ENCODE measurements around the gene PPP1R2B. TPM values are rescaled to one million over a fixed set of nuclear protein-coding genes. Genes with fewer than 3 reads are reported as not detected.

The PPP1R2B gene
- not detected for total RNA-seq
- under 1 TPM in 1 of 2 donors, not detected in 1; 0.05 TPM for polyA plus RNA-seq
- long read RNA-seq, donor 1: 0 reads
- long read RNA-seq, donor 2: 0 reads

- WGBS, 2 donors: 46 to 48% methylated on average over 46 to 48 of the region's 48 CpGs
- DNase-seq (no peak), ATAC-seq (ENCODE audit: low FRiP score) (no peak)
- H3K4me3 ChIP-seq (ENCODE audit: low read length in 2 of 2): no peak within 1 kb of the TSS
- peaks cover 9% of the 10 kb centered on the region for H3K9me3 ChIP-seq (ENCODE audit: control insufficient read depth, low read length)
- no peaks in the 10 kb centered on the region for H3K4me1 ChIP-seq (ENCODE audit: control insufficient read depth in 1 of 2, insufficient read depth in 2 of 2, low read length in 2 of 2)
- H3K36me3 ChIP-seq (ENCODE audit: control insufficient read depth in 1 of 2, insufficient read depth in 2 of 2, low read length in 1 of 2): no peaks in the 10 kb centered on the region
- H3K27me3 ChIP-seq (ENCODE audit: control insufficient read depth in 1 of 2, insufficient read depth in 2 of 2, low read length in 1 of 2): peaks cover 0 to 2% of the 10 kb centered on the region in 2 donors
- intact Hi-C loops (cut with DNase I): no loop called here
- H3K27ac ChIP-seq (ENCODE audit: low read depth in 1 of 2, low read length in 2 of 2): no peak within 1 kb of the TSS
Measured at GRCh38 chr5:156850206-156850751, at the start of gene PPP1R2B. Gene PPP1R2B, plus strand, starts transcription at chr5:156850295. Its CDS starts 268 bp downstream, at chr5:156850563.

- WGBS, 2 donors: 43 to 57% methylated on average over 3 of the region's 3 CpGs
- Histone ChIP-seq H3K4me1 (ENCODE audit: control insufficient read depth in 1 of 2, insufficient read depth in 2 of 2, low read length in 2 of 2) (no peaks in the 10 kb centered on the region), H3K27me3 (ENCODE audit: control insufficient read depth in 1 of 2, insufficient read depth in 2 of 2, low read length in 1 of 2) (peaks cover 0 to 1% of the 10 kb centered on the region in 2 donors), H3K36me3 (ENCODE audit: control insufficient read depth in 1 of 2, insufficient read depth in 2 of 2, low read length in 1 of 2) (no peaks in the 10 kb centered on the region), H3K27ac (ENCODE audit: low read depth in 1 of 2, low read length in 2 of 2) (no peak overlapping the region), H3K4me3 (ENCODE audit: low read length in 2 of 2) (no peak overlapping the region), H3K9me3 (ENCODE audit: control insufficient read depth, low read length) (no peaks in the 10 kb centered on the region)
- DNase-seq (no peak), ATAC-seq (ENCODE audit: low FRiP score) (no peak)
- intact Hi-C loops (cut with DNase I): no loop called here
Measured at GRCh38 chr5:156800929-156801328, 49.2 kb upstream of the PPP1R2B start.

DNA sequence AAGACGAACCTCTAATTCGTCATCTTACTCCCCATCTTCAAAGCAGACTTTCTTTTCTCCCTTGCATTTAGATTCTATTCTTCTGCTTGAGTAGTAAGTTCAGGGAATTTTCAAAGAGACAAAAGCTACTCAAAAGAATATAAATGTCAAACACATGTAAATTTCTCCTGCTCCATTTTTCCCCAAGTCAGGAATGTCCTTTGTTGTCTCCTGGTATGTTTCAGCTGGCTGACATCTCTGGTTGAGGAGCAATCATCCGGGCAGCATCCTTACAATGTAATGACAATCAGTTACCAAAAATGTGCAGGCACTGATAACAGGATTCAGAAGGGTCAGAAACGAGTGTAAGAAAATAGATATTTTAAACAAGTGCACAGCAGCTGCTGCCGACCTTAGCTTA is 47.6 kb upstream of the PPP1R2B start:
- WGBS, 2 donors: 73 to 77% methylated on average over 5 of the region's 5 CpGs
- DNase-seq (no peak), ATAC-seq (ENCODE audit: low FRiP score) (no peak)
- intact Hi-C loops (cut with DNase I): no loop called here
- Histone ChIP-seq H3K36me3 (ENCODE audit: control insufficient read depth in 1 of 2, insufficient read depth in 2 of 2, low read length in 1 of 2) (no peaks in the 10 kb centered on the region), H3K9me3 (ENCODE audit: control insufficient read depth, low read length) (no peaks in the 10 kb centered on the region), H3K27me3 (ENCODE audit: control insufficient read depth in 1 of 2, insufficient read depth in 2 of 2, low read length in 1 of 2) (peaks cover 0 to 1% of the 10 kb centered on the region in 2 donors), H3K4me1 (ENCODE audit: control insufficient read depth in 1 of 2, insufficient read depth in 2 of 2, low read length in 2 of 2) (no peaks in the 10 kb centered on the region), H3K4me3 (ENCODE audit: low read length in 2 of 2) (no peak overlapping the region), H3K27ac (ENCODE audit: low read depth in 1 of 2, low read length in 2 of 2) (no peak overlapping the region)

DNA sequence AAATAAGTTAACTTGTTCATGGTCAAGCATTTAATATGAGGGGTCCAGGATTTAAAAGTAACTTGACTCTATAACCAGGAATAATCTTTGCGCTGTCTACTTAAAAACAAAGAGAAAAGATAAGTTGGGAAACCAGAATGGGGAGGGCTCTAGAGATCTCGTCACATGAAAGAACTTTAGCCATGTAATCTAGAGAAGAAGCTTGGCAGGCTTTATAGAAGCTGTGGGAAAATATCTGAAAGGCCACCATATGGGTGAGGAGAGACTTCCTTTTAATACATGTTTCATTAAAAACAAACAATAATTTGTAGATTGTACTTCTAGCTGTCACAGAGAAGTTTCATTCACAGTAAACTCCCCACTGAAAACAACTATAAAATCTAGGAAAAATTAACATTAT is 46.7 kb upstream of the PPP1R2B start:
- Histone ChIP-seq H3K4me1 (ENCODE audit: control insufficient read depth in 1 of 2, insufficient read depth in 2 of 2, low read length in 2 of 2) (no peaks in the 10 kb centered on the region), H3K4me3 (ENCODE audit: low read length in 2 of 2) (no peak overlapping the region), H3K27ac (ENCODE audit: low read depth in 1 of 2, low read length in 2 of 2) (no peak overlapping the region), H3K9me3 (ENCODE audit: control insufficient read depth, low read length) (no peaks in the 10 kb centered on the region), H3K27me3 (ENCODE audit: control insufficient read depth in 1 of 2, insufficient read depth in 2 of 2, low read length in 1 of 2) (peaks cover 0 to 1% of the 10 kb centered on the region in 2 donors), H3K36me3 (ENCODE audit: control insufficient read depth in 1 of 2, insufficient read depth in 2 of 2, low read length in 1 of 2) (no peaks in the 10 kb centered on the region)
- WGBS, 2 donors: 36 to 53% methylated on average over 2 of the region's 2 CpGs
- DNase-seq (no peak), ATAC-seq (ENCODE audit: low FRiP score) (no peak)
- intact Hi-C loops (cut with DNase I): no loop called here

DNA sequence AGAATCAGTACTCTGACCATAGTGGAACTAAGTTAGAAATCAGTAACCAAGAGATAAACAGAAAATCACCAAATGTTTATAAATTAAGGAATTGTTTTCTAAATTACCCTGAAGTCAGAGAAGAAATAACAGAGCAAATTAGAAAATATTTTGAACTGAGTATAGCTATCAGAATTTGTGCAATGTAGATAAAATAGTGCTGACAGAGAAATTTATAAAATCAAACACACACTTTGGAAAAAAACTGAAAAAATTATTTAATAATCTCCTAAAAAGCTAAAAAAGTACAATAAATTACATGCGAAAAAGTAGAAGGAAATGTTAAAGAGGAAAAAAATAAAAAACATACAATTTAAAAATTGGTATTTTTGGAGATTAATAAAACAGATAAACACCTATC is 37.1 kb upstream of the PPP1R2B start:
- intact Hi-C loops (cut with DNase I): no loop called here
- WGBS, 2 donors: 95 to 96% methylated on average over 1 of the region's 1 CpG

DNA sequence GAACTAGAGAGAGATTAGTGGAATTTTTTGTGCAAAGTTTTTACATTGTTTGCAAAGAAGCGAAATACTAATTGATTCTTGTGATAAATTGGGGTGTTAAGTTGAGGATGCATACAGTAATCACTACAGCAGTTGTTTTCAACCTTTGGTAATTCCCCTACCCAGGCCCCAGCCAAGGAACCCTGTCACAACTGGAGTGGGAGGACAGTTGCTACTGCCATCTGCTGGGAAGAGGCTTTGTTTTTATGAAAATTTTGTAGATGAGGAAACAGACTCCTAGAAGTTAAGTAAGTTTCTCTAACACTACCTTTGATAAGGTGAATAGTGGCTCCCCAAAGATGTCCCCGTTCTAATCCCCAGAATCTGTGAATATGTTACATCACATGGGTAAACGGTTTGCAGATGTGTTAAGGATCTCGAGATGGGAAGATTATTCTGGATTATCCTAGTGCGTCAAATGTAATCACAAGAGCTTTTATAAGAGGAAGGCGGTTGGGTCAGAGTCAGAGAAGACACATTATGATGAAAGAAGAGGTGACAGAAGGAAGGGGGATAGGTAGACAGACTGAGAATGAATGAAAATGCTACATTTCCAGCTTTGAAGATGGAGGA is 34.0 kb upstream of the PPP1R2B start:
- ATAC-seq (ENCODE audit: low FRiP score) (no peak), DNase-seq (no peak)
- no peak overlapping the region for H3K27ac ChIP-seq (ENCODE audit: low read depth in 1 of 2, low read length in 2 of 2)
- H3K9me3 ChIP-seq (ENCODE audit: control insufficient read depth, low read length): no peaks in the 10 kb centered on the region
- 78 to 79% methylated on average over 6 of the region's 6 CpGs for WGBS, 2 donors
- H3K36me3 ChIP-seq (ENCODE audit: control insufficient read depth in 1 of 2, insufficient read depth in 2 of 2, low read length in 1 of 2): no peaks in the 10 kb centered on the region
- no peak overlapping the region for H3K4me3 ChIP-seq (ENCODE audit: low read length in 2 of 2)
- H3K4me1 ChIP-seq (ENCODE audit: control insufficient read depth in 1 of 2, insufficient read depth in 2 of 2, low read length in 2 of 2): no peaks in the 10 kb centered on the region
- intact Hi-C loops (cut with DNase I): loop anchor here in 1 of 2 donors (5.0 kb wide), 1 partner anchor 874 kb away; no protein-coding TSS in a partner anchor
- H3K27me3 ChIP-seq (ENCODE audit: control insufficient read depth in 1 of 2, insufficient read depth in 2 of 2, low read length in 1 of 2): peaks cover 0 to 4% of the 10 kb centered on the region in 2 donors

More for the DNA sequence above, 37.1 kb upstream of the PPP1R2B start:
- Histone ChIP-seq H3K4me1 (ENCODE audit: control insufficient read depth in 1 of 2, insufficient read depth in 2 of 2, low read length in 2 of 2) (no peaks in the 10 kb centered on the region), H3K9me3 (ENCODE audit: control insufficient read depth, low read length) (no peaks in the 10 kb centered on the region), H3K36me3 (ENCODE audit: control insufficient read depth in 1 of 2, insufficient read depth in 2 of 2, low read length in 1 of 2) (no peaks in the 10 kb centered on the region), H3K27ac (ENCODE audit: low read depth in 1 of 2, low read length in 2 of 2) (no peak overlapping the region), H3K4me3 (ENCODE audit: low read length in 2 of 2) (no peak overlapping the region), H3K27me3 (ENCODE audit: control insufficient read depth in 1 of 2, insufficient read depth in 2 of 2, low read length in 1 of 2) (no peaks in the 10 kb centered on the region)
- ATAC-seq (ENCODE audit: low FRiP score): no peak
- no peak for DNase-seq

DNA sequence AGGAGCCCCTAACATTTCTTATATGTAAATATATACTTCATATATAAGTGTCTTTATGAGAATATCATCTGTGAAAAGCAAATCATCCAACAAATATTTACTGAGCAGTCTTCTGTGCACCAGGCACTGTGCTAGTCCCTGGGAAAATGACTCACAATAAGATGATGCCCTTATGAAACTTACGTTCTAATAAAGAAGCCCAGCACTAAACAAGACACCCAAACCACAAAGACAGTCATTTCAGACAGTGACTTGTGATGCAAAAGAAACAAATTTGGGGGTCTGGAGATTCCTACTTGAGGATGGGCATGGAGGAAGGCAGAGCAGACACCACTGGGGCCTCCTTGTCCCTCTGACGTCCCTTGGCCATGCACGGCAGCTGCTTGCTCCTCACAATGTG is 30.6 kb upstream of the PPP1R2B start:
- peaks cover 0 to 4% of the 10 kb centered on the region in 2 donors for H3K27me3 ChIP-seq (ENCODE audit: control insufficient read depth in 1 of 2, insufficient read depth in 2 of 2, low read length in 1 of 2)
- no peaks in the 10 kb centered on the region for H3K36me3 ChIP-seq (ENCODE audit: control insufficient read depth in 1 of 2, insufficient read depth in 2 of 2, low read length in 1 of 2)
- H3K27ac ChIP-seq (ENCODE audit: low read depth in 1 of 2, low read length in 2 of 2): no peak overlapping the region
- ATAC-seq (ENCODE audit: low FRiP score) (no peak), DNase-seq (no peak)
- 88 to 95% methylated on average over 3 of the region's 3 CpGs for WGBS, 2 donors
- no peak overlapping the region for H3K4me3 ChIP-seq (ENCODE audit: low read length in 2 of 2)
- intact Hi-C loops (cut with DNase I): loop anchor here in 1 of 2 donors (5.0 kb wide), 1 partner anchor 877 kb away; no protein-coding TSS in a partner anchor
- H3K9me3 ChIP-seq (ENCODE audit: control insufficient read depth, low read length): no peaks in the 10 kb centered on the region
- H3K4me1 ChIP-seq (ENCODE audit: control insufficient read depth in 1 of 2, insufficient read depth in 2 of 2, low read length in 2 of 2): no peaks in the 10 kb centered on the region

GRCh38 chr5:156819967-156820581 is 30.0 kb upstream of the PPP1R2B start:
- ATAC-seq (ENCODE audit: low FRiP score) (no peak), DNase-seq (no peak)
- Histone ChIP-seq H3K4me1 (ENCODE audit: control insufficient read depth in 1 of 2, insufficient read depth in 2 of 2, low read length in 2 of 2) (no peaks in the 10 kb centered on the region), H3K4me3 (ENCODE audit: low read length in 2 of 2) (no peak overlapping the region), H3K27me3 (ENCODE audit: control insufficient read depth in 1 of 2, insufficient read depth in 2 of 2, low read length in 1 of 2) (peaks cover 0 to 4% of the 10 kb centered on the region in 2 donors), H3K27ac (ENCODE audit: low read depth in 1 of 2, low read length in 2 of 2) (no peak overlapping the region), H3K36me3 (ENCODE audit: control insufficient read depth in 1 of 2, insufficient read depth in 2 of 2, low read length in 1 of 2) (no peaks in the 10 kb centered on the region), H3K9me3 (ENCODE audit: control insufficient read depth, low read length) (no peaks in the 10 kb centered on the region)
- 85 to 90% methylated on average over 7 of the region's 7 CpGs for WGBS, 2 donors
- intact Hi-C loops (cut with DNase I): loop anchor here (5.0 to 10.0 kb wide), 2 partner anchors 878 to 1205 kb away; no protein-coding TSS in a partner anchor

Measured in aorta (tissue), 5 donors.